ENCODE data around the gene GABBR2. TPM values are rescaled to one million over a fixed set of nuclear protein-coding genes. Genes with fewer than 3 reads are reported as not detected.
A peak's percentile ranks its signal among the peaks of the same experiment; 100 is the strongest.
"Not testable (repeated sequence)": the region's sequence is repeated elsewhere in the genome, so short reads cannot be mapped to it uniquely, and the experiment has no call there.

Gene GABBR2
- total RNA-seq, 1 donor = not detected

GRCh38 chr9:98660541-98660940 lies 48.2 kb downstream of the GABBR2 start:
- no peak for TF ChIP-seq CTCF (IDR thresholded peaks at IDR 0.05; ENCODE audit: insufficient read depth, low read depth, low read length)
- DNase-seq (ENCODE audit: low read depth) = no peak
- H3K4me3 ChIP-seq (ENCODE audit: low read depth, low read length) = no peak overlapping the region

- no peak overlapping the region for H3K4me3 ChIP-seq (ENCODE audit: low read depth, low read length)
- no peak for TF ChIP-seq CTCF (IDR thresholded peaks at IDR 0.05; ENCODE audit: insufficient read depth, low read depth, low read length)
- peak; percentile 40 for DNase-seq (ENCODE audit: low read depth)
These were observed 49.8 kb downstream of the GABBR2 start for GRCh38 chr9:98658951-98659351.

GRCh38 chr9:98657897-98658296 lies 50.8 kb downstream of the GABBR2 start:
- no peak overlapping the region for H3K4me3 ChIP-seq (ENCODE audit: low read depth, low read length)
- no peak for DNase-seq (ENCODE audit: low read depth)
- TF ChIP-seq CTCF (IDR thresholded peaks at IDR 0.05; ENCODE audit: insufficient read depth, low read depth, low read length) = no peak

GRCh38 chr9:98656511-98656910 lies 52.2 kb downstream of the GABBR2 start:
- DNase-seq (ENCODE audit: low read depth) = no peak
- no peak for TF ChIP-seq CTCF (IDR thresholded peaks at IDR 0.05; ENCODE audit: insufficient read depth, low read depth, low read length)

GRCh38 chr9:98655428-98655827 lies 53.3 kb downstream of the GABBR2 start:
- not testable (repeated sequence) for DNase-seq (ENCODE audit: low read depth)

More at GRCh38 chr9:98656511-98656910, 52.2 kb downstream of the GABBR2 start:
- no peak overlapping the region for H3K4me3 ChIP-seq (ENCODE audit: low read depth, low read length)

GRCh38 chr9:98654247-98654646 lies 54.5 kb downstream of the GABBR2 start:
- DNase-seq (ENCODE audit: low read depth) = no peak
- H3K4me3 ChIP-seq (ENCODE audit: low read depth, low read length) = no peak overlapping the region
- TF ChIP-seq CTCF (IDR thresholded peaks at IDR 0.05; ENCODE audit: insufficient read depth, low read depth, low read length) = no peak

More at GRCh38 chr9:98655428-98655827, 53.3 kb downstream of the GABBR2 start:
- H3K4me3 ChIP-seq (ENCODE audit: low read depth, low read length) = not testable (repeated sequence)

- no peak for DNase-seq (ENCODE audit: low read depth)
These were observed 56.0 kb downstream of the GABBR2 start for GRCh38 chr9:98652741-98653140.

More at GRCh38 chr9:98652741-98653140, 56.0 kb downstream of the GABBR2 start:
- no peak for TF ChIP-seq CTCF (IDR thresholded peaks at IDR 0.05; ENCODE audit: insufficient read depth, low read depth, low read length)
- H3K4me3 ChIP-seq (ENCODE audit: low read depth, low read length) = no peak overlapping the region

Data from fibroblast of villous mesenchyme (primary cell).